ENCODE data around the gene HAUS6. TPM values are rescaled to one million over a fixed set of nuclear protein-coding genes. Genes with fewer than 3 reads are reported as not detected.

Gene HAUS6
- total and polyA plus RNA-seq, 7 donors: 2.4 to 10.9 (median 4.5) TPM

GRCh38 chr9:19119246-19119645 lies 16.5 kb upstream of the HAUS6 start:
- TF ChIP-seq CTCF (IDR thresholded peaks at IDR 0.05): no peak
- Histone ChIP-seq H3K27ac (peak overlapping the region; percentile 100), H3K27me3 (ENCODE audit: insufficient read depth in 3 of 3, low read length in 2 of 3) (no peaks in the 10 kb centered on the region), H3K9me3 (no peaks in the 10 kb centered on the region), H3K4me1 (peaks cover 65% of the 10 kb centered on the region), H3K36me3 (ENCODE audit: insufficient read depth in 1 of 2, low read depth in 1 of 2) (peaks cover 24 to 98% of the 10 kb centered on the region in 2 donors), H3K4me3 (no peak overlapping the region)
- DNase-seq (no peak), ATAC-seq (peak in 1 of 4 donors; percentile 1)
- WGBS, 3 donors: 50 to 57% (median 50%) methylated on average over 3 of the region's 3 CpGs
- intact Hi-C loops (cut with DNase I): no loop called here

- H3K4me3 ChIP-seq: peak overlapping the region; percentile 4
- 86 to 95% (median 90%) methylated on average over 5 of the region's 5 CpGs for WGBS, 3 donors
- peaks cover 20 to 94% of the 10 kb centered on the region in 2 donors for H3K36me3 ChIP-seq (ENCODE audit: insufficient read depth in 1 of 2, low read depth in 1 of 2)
- no peaks in the 10 kb centered on the region for H3K9me3 ChIP-seq
- H3K27ac ChIP-seq: peak overlapping the region; percentile 100
- peak in 3 of 4 donors; percentile 25 to 46 (median 27) for ATAC-seq
- TF ChIP-seq CTCF (IDR thresholded peaks at IDR 0.05): no peak
- no peaks in the 10 kb centered on the region for H3K27me3 ChIP-seq (ENCODE audit: insufficient read depth in 3 of 3, low read length in 2 of 3)
- intact Hi-C loops (cut with DNase I): no loop called here
- H3K4me1 ChIP-seq: peaks cover 54% of the 10 kb centered on the region
- no peak for DNase-seq
Observed at GRCh38 chr9:19117039-19117716, 14.5 kb upstream of the HAUS6 start.

GRCh38 chr9:19116107-19116790 lies 13.5 kb upstream of the HAUS6 start:
- peaks cover 20 to 94% of the 10 kb centered on the region in 2 donors for H3K36me3 ChIP-seq (ENCODE audit: insufficient read depth in 1 of 2, low read depth in 1 of 2)
- peak; percentile 67 to 93 (median 82) for ATAC-seq
- 38 to 57% (median 40%) methylated on average over 10 of the region's 10 CpGs for WGBS, 3 donors

GRCh38 chr9:19114680-19115270 lies 12.1 kb upstream of the HAUS6 start:
- intact Hi-C loops (cut with DNase I): no loop called here
- WGBS, 3 donors: 88 to 92% (median 92%) methylated on average over 3 of the region's 3 CpGs
- Histone ChIP-seq H3K36me3 (ENCODE audit: insufficient read depth in 1 of 2, low read depth in 1 of 2) (peaks cover 13 to 89% of the 10 kb centered on the region in 2 donors), H3K27me3 (ENCODE audit: insufficient read depth in 3 of 3, low read length in 2 of 3) (no peaks in the 10 kb centered on the region), H3K4me1 (peaks cover 47% of the 10 kb centered on the region), H3K4me3 (no peak overlapping the region), H3K9me3 (no peaks in the 10 kb centered on the region), H3K27ac (peak overlapping the region; percentile 100)
- no peak for ATAC-seq
- DNase-seq: no peak
- TF ChIP-seq CTCF (IDR thresholded peaks at IDR 0.05): no peak

More at GRCh38 chr9:19116107-19116790, 13.5 kb upstream of the HAUS6 start:
- no peak for TF ChIP-seq CTCF (IDR thresholded peaks at IDR 0.05)
- no peaks in the 10 kb centered on the region for H3K9me3 ChIP-seq
- H3K27ac ChIP-seq: peak overlapping the region; percentile 100
- no peaks in the 10 kb centered on the region for H3K27me3 ChIP-seq (ENCODE audit: insufficient read depth in 3 of 3, low read length in 2 of 3)
- DNase-seq: peak; percentile 72 to 91
- peaks cover 51% of the 10 kb centered on the region for H3K4me1 ChIP-seq
- intact Hi-C loops (cut with DNase I): no loop called here
- peak overlapping the region; percentile 29 for H3K4me3 ChIP-seq
